GM12874 (cell line): ENCODE data around the gene PLXNA4.

Experiments used
- TF ChIP-seq, protein P1 (sequence below): IDR thresholded peaks from 2 replicates; pipeline ENCODE4 v1.5.1; 2011; ENCODE audit warnings: low read depth, mild to moderate bottlenecking, control low read depth, low read length, moderate library complexity; ENCODE audit not compliant: insufficient read depth

Gene PLXNA4

DNA sequence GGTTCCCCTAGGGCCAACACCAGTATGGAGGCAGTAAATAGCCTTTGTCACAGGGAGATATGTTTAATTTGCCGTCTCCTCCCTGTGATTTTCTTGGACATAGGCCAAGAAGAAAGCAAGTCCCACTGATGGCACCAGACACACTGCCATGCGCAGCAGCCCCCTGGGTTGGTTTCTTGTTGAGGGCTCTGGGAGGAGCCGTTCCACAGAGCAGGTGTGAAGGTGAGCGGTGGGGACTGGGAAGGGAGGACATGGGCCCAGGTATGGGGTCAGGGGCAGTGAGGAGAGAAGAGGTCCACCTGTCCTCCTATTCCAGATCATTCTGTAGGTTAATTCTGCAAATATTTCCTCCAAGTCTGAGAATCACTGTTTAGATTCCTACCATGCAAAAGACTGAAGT, 376.1 kb downstream of the PLXNA4 start:
- TF ChIP-seq, protein P1, sequence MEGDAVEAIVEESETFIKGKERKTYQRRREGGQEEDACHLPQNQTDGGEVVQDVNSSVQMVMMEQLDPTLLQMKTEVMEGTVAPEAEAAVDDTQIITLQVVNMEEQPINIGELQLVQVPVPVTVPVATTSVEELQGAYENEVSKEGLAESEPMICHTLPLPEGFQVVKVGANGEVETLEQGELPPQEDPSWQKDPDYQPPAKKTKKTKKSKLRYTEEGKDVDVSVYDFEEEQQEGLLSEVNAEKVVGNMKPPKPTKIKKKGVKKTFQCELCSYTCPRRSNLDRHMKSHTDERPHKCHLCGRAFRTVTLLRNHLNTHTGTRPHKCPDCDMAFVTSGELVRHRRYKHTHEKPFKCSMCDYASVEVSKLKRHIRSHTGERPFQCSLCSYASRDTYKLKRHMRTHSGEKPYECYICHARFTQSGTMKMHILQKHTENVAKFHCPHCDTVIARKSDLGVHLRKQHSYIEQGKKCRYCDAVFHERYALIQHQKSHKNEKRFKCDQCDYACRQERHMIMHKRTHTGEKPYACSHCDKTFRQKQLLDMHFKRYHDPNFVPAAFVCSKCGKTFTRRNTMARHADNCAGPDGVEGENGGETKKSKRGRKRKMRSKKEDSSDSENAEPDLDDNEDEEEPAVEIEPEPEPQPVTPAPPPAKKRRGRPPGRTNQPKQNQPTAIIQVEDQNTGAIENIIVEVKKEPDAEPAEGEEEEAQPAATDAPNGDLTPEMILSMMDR = no peak

DNA sequence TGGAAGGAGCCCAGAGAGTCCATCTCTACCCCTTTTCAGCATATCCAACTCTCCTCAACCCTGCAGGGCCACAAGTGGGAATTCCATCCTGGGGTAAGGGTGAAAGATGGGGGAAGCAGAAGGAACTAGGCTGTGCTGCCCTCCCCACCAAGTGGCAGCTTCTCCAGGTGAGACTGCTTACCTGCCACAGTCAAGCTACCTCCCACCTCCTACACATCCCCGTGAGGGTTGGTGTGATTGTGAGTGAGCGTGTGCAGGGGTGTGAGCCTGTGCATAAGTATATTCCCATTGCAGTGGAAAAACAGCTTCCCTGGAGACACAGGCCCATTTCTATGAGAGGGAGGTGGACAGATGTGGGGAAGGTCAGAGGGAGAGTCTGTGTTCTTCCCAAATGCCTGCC, 376.6 kb downstream of the PLXNA4 start:
- TF ChIP-seq, protein P1 = no peak

- TF ChIP-seq, protein P1 = no peak
Measured at GRCh38 chr7:132197772-132198171, 378.5 kb downstream of the PLXNA4 start.

- TF ChIP-seq, protein P1 = no peak
Measured at GRCh38 chr7:132193898-132194297, 382.4 kb downstream of the PLXNA4 start.

DNA sequence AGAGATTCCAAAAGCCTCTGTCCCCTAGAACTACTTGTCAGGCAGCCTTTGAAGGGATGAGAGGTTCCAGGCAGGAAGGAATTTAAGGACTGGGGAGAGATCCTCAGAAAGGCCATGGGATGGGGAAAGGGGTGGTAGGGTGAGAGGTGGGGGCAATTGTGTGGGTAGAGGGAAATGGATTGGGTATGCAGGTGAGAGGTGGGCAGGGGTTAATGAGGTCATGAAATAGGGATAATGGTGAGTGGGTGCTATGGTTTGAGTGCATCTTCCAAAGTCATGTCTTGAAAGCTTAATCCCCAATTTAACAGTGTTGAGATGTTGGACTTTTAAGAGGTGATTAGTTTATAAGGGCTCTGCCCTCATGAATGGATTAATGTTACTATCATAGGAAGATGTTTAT, 383.5 kb downstream of the PLXNA4 start:
- TF ChIP-seq, protein P1 = no peak

GRCh38 chr7:132191418-132191817, 384.9 kb downstream of the PLXNA4 start:
- TF ChIP-seq, protein P1 = no peak

DNA sequence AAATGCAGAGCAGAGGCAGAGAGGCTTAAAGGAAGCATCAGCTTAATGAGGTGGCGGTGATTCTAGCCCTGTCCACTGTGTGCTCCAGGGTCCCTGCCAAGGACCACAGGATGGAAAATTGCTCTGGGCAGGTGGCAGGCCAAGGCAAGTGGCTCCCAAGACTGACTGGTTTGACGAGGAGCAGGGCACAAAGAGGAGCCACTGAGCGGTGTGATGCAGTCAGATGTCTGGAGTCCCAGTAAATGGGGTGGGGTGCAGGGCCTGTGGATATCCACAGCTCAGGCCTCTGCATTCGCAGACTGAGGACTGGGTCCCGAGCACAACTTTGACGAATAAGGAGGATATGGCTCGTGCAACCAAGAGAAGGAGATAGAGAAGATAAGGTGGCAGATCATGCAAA, 385.6 kb downstream of the PLXNA4 start:
- TF ChIP-seq, protein P1 = no peak

DNA sequence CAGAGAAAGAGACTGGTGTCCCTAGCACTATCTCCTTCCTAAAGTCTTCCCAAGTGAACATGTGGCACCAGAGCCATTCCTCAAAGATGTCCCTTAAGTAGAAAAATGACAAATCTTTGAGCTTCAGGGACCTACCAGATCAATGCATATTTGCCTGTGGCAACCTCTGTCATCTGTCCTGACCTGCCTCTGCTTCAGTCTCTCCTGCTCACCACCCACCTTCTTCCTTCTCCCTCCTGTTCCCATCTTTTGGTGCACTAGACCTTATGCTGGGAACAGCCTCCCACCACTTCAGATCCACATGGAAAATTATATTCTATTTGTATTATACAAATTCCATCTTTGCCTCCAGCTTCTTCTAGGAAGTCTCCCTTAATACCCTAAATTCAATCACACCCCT, 386.4 kb downstream of the PLXNA4 start:
- TF ChIP-seq, protein P1 = no peak
